Cardiac septum (tissue), 1 donor: ENCODE measurements around the gene PRPF6. TPM values are rescaled to one million over a fixed set of nuclear protein-coding genes. Genes with fewer than 3 reads are reported as not detected.
A peak's percentile ranks its signal among the peaks of the same experiment; 100 is the strongest.
"Not testable (repeated sequence)": the region's sequence is repeated elsewhere in the genome, so short reads cannot be mapped to it uniquely, and the experiment has no call there.

Source experiments
- DNase-seq: peaks from one replicate; pipeline ENCODE4 v3.0.0-alpha.2; 2020; ENCODE audit warnings: low spot score
- intact Hi-C: fragments of 100-400 bp; cut with DNase I; formaldehyde crosslinking; loops from one replicate; pipeline ENCODE4 v1.14.0; 2022
- total RNA-seq: library from RNA; stranded (reverse); fragmentation: NEBNext Ultra II Directional; extraction: Animal tissue kit (Norgen Biotek cat#: 25700); gene quantifications from one replicate; pipeline ENCODE4 v1.2.1, GENCODE V29; 2021
- donor health status: DM: no; HTN: no; CAD: no.

The PRPF6 gene
- total RNA-seq, 1 donor from 2014 or later: 47.5 TPM

DNA sequence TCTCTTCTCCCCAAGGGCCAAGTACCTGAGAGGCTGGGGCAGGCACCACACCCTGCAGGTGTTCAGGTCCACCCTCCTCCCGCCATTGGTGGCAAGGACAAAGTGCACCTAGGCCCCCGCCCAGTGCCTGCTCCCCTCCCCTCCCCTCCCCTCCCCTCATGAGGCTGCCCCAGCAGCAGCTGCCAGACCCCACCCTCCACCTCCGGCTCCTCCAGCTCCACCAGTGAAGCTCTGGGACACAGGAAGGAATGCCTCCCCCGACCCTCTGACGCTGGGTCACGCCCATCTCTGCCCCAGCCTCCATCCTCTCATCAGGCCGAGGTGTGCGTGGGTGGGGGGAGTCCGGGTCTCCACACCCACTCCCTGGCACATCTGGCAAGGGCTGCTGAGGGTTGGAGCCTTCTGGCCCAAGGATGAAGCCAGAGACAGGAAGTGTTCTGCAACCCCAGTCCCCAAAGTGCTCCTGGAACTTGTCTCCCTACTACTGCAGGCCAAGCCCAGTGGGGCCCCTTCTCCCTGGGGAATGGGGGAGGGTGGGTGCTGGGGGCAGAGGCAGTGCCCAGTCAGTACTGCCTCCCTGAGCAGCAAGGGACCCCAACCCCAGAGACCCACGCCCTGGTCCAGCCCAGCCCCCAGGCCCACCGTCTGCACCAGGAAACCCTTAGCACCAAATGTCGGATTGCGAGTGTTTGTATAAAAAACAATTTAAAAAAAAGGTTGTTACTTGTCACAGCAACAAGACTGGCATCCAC lies 23.1 kb upstream of the PRPF6 start:
- no peak for DNase-seq
- intact Hi-C loops: loop anchor here (2.0 kb wide), 1 partner anchor 105 kb away; the partner anchor contains the start of gene TCEA2

- intact Hi-C loops: no loop called here
- no peak for DNase-seq
These were observed 22.5 kb upstream of the PRPF6 start for GRCh38 chr20:63958471-63958870.

GRCh38 chr20:63958964-63959698 lies 21.8 kb upstream of the PRPF6 start:
- intact Hi-C loops: no loop called here
- no peak for DNase-seq

DNA sequence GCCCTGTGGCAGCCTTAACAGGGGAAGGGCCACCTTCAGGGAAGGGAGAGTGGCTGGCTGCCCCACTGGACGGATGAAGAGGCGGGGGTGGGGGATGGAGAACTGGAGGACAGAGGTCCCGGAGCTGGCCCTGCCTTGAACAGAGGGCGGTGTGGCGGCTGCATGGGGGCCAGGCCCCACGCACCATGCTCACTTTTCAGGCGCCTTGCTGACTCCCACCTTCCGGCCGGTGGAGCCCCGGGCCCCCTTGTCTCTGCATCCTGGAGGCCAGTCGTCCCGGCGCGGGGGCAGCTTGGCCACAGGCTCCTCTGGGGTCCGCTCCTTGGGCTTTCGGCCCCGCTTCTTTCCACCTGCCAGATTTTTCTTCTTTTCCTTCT lies 21.2 kb upstream of the PRPF6 start:
- no peak for DNase-seq
- intact Hi-C loops: no loop called here

DNA sequence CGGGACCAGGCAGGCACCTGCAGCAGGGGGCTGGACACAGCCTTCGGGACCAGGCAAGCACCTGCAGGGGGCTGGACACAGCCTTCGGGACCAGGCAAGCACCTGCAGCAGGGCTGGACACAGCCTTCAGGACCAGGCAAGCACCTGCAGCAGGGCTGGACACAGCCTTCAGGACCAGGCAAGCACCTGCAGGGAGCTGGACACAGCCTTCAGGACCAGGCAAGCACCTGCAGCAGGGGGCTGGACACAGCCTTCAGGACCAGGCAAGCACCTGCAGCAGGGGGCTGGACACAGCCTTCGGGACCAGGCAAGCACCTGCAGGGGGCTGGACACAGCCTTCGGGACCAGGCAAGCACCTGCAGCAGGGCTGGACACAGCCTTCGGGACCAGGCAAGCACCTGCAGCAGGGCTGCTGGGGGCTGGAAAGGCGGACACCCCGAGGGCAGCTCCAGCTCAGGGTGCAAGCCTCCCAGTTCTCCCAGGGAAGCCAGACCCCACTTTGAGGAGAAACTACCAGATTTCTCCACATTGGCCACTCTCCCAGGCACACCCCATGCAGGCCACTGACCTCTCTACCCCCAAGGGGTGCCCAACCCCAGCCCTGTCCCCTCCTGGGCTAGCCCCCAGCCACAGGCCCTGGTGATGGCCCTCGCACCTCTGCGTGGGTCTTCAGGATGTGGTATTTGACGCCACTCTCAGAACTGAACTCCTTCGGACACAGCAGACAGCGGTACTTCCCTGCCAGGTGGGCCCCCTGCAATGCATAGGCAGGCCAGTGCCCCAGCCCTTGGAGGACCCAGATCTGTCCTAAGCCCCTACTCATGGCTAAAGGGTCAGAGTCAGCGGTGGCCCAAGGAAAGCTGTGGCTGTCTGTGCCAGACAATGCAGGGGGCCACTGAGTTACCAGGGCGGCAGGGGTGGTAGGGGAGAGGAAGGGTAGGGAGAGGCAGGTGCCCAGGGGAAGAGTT lies 20.0 kb upstream of the PRPF6 start:
- intact Hi-C loops: not testable (repeated sequence)

GRCh38 chr20:63961664-63962425 lies 19.1 kb upstream of the PRPF6 start:
- intact Hi-C loops: no loop called here

More for the DNA sequence above, 20.0 kb upstream of the PRPF6 start:
- DNase-seq: not testable (repeated sequence)

DNA sequence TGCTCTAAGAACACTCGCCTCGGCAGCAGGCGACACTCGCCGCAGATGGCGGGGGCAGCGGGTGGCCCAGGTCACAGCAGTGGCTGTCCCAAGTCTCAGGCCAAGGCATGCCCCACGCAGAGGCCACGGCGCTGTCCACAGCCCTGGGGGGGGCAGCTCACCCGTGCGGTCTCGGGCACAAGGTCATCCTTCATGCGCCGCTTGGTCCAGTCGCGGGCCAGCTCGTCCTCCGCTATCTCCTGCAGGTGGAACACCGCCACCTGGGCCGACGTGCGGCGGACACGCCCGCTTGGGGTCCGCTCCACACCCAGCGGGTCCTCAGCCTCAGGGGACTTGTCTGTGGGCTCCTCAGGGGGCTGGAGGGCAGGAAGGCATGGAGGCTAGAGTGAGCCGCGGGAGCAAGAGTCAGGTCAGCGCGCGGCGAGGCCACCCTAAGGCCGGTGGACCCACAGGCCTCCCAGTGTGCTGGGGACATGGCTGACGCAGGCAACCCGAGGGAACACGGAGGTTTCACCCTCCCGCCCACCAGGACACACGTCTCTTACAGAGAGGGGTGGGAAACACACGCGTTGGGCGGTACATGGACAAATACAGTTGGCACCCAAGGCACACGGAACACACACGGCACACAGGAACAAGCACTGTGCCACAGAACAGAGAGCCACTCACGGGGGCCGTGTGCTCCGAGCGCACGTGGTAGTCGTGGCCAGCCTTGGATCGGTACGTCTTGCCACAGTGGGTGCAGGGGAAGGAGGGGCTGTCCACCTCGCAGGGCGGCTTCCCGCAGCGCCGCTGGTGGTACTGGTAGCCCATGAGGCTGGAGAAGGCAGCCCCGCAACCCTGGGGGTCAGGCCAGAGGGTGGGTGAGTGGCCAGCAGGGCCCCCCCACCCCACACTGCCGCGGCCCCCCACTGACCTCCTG lies 18.2 kb upstream of the PRPF6 start:
- intact Hi-C loops: no loop called here
- DNase-seq: no peak

More at GRCh38 chr20:63961664-63962425, 19.1 kb upstream of the PRPF6 start:
- DNase-seq: no peak

- no peak for DNase-seq
- intact Hi-C loops: no loop called here
These were observed 17.6 kb upstream of the PRPF6 start for GRCh38 chr20:63963348-63963741.

GRCh38 chr20:63963784-63964301 lies 17.1 kb upstream of the PRPF6 start:
- no peak for DNase-seq
- intact Hi-C loops: no loop called here

- intact Hi-C loops: no loop called here
- no peak for DNase-seq
These were observed 16.5 kb upstream of the PRPF6 start for GRCh38 chr20:63964412-63964811.

GRCh38 chr20:63966172-63966943 lies 14.6 kb upstream of the PRPF6 start:
- no peak for DNase-seq
- intact Hi-C loops: no loop called here

GRCh38 chr20:63966944-63967322 lies 14.0 kb upstream of the PRPF6 start:
- intact Hi-C loops: no loop called here
- no peak for DNase-seq

- intact Hi-C loops: no loop called here
- DNase-seq: no peak
These were observed 13.4 kb upstream of the PRPF6 start for GRCh38 chr20:63967330-63968135.

DNA sequence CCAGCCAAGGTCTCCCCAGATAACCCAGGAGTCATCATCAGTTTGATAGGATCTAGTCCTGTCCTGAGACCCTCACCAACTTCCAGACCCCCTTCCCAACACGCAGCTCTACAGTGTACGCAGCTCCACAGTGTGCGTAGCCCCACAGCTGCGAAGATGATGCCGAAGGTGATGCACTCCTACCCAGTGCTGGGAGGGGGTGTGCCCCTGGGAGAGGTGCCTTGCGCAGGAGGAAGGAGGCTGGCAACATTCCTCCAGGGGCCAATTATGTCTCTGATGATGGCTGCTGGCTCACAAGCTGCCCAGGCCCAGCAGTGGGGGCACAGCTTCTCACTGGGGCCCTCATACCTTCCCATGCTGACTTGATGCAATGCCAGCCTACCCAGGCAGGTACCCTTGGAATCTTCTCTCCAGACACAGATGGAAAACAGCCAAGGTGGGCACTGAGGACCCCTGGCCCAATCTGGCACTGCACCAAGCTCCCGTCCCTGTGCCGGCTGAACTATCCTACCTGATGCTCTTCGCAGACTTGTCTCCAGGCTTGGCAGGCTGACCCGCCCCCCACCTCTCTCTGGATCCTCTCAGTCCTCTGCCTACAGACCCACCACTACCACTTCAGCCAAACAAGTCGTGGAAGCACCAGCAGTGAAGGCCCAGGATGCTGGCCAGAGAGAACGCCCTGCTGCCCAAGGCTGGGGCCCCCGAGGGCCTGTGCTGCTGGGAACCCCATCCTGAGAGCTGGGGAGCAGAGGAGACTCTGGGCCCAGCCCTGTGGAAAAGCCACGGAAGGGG lies 12.6 kb upstream of the PRPF6 start:
- intact Hi-C loops: no loop called here
- DNase-seq: no peak

GRCh38 chr20:63968928-63969760 lies 11.8 kb upstream of the PRPF6 start:
- intact Hi-C loops: no loop called here
- DNase-seq: peak; percentile 72
